HG02588 (cell line): ENCODE data around the gene GUCY2F.

Experiments used
- ATAC-seq: cut with Tn5 transposase; IDR thresholded peaks from one replicate; pipeline ENCODE4 v1.9.1; 2021; ENCODE audit warnings: mild to moderate bottlenecking, moderate library complexity; ENCODE audit not compliant: unreplicated experiment

The GUCY2F gene

DNA sequence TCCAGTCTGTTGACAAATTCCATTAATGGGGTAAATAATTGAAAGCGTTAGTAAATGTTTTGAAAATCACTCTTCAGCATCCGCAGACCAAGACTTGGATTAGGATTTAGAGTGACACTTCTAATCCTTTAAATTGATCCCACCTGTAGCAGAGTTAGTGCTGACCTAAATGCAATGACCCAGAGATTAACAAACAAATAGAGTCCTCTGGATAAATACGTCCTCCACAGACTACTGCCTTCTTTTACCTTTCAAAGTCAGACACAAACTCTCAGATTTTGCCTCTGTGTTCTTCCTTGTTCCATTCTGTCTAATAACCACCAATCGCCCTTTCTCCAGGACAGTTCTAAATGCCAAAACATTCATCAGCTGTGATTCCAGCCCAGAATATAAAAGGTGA, at the start of gene GUCY2F:
Gene GUCY2F (minus strand): TSS at position 101 of the 400 bp plus-strand sequence. CDS start 6,150 bp downstream, outside the sequence.
- ATAC-seq: no peak

DNA sequence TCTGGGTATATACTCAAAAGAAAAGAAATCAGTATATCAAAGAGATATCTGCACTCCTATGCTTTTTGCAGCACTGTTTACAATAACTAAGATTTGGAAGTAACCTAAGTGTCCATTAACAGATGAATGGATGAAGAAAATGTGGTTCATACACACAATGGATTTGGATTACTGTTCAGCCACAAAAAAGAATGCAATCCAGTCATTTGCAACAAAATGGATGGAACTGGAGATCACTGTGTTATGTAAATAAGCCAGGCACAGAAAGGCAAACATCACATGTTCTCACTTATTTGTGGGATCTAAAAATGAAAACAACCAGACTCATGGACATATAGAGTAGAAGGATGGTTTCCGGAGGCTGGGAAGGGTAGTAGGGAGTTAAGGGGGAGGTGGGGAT, 37.1 kb upstream of the GUCY2F start:
- ATAC-seq: no peak

DNA sequence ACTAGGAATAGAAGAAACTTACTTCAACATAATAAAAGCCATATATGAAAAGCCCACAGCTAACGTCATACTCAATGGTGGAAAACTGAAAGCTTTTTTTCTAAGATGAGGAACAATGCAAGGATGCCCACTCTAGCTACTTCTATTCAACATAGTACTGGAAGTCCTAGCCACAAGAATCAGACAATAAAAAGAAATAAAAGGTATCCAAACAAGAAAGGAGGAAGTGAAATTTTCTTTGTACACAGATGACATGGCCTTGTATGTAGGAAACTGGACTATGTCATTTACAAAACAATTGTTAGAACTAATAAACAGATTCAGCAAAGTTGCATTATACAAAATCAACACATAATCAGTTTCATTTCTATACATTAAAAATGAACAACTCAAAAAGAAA, 29.2 kb upstream of the GUCY2F start:
- no peak for ATAC-seq

DNA sequence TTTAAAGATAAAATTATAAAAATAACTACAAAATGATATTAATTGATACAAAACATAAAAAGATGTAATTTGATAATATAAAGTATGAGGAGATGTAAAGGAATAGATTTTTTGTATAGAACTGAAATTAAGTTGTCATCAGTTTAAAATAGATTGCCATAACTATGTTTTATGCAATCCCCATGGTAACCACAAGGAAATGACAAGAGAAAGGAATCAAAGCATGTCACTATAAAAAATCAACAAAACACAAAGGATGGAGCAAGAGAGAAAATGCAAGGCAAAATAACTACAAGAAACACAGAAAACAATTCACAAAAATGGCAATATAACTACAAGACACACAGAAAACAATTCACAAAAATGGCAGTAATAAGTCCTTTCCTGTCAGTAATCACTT, 27.0 kb upstream of the GUCY2F start:
- ATAC-seq: no peak

DNA sequence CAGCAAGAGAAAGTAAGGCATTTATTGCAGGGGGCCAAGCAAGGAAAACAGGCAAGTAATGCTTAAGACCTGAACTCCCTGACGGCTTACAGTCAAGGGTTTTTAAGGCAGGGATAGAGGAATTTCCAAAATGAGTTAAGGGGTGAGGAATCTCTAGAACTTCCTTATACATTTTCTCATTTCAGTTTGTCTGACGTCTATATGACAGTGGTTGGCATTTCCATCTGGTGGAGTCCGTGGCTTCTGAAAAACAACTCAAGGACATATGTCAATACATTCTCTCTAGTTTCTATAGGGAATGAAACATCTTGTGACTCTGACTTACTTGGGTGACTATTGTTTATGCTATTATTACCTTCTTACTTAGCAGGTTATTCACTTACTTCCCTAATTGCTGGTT, 19.3 kb upstream of the GUCY2F start:
- no peak for ATAC-seq

DNA sequence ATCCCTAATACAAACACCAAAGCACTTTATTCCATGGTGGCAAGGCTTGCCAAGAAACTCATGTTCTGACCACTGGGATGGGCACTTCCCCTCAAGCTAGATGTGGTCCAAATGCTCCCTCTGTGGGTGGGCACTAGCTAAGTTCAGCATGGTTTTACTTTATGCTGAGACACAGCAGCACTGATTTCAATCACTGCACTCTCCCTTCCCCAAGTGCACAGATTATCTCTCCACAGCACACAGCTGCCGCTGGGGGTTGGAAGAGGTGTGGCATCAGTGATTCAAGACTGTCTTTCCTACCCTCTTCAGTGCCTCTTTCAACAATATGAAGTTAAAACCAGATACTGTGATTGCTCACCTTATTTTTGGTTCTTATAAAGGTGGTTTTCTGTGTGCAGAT, 16.5 kb upstream of the GUCY2F start:
- ATAC-seq: no peak

DNA sequence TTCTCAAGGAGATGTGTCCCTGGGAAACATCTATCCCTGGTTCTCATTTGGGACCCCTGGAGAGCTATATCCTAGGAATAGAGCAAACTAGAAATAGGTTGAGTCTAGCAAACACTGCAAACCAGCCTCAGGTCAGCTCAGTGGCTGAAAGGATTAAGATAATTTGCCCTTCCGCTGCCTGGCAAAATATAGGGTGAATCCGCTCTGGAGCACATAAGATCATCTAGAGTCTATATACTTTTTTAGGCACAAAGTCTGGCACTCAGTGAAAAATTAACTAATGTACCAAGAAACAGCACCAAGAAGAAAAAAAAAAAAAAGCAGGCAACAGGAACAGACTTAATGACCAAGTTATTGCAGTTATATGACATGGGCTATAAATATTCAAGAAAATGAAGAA, 7.3 kb upstream of the GUCY2F start:
- no peak for ATAC-seq

DNA sequence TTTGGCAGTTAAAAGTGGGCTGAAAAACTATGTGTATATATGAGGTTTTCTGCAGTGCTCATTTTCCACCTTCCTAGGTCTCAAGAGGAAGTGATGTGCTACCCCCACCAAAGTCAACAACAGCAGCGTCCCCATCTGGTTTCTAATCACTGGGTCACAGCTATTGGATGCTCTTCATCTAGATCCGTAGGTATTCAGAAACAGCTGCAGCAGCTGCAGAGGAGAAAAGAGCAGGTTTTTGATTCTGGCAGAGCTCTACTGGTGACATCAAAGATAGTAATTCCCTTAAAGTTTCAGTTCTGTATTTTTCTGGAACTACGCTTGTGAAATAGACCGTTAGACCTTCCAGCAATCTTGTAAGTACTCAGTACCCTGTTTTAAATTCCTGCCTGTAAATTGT, 5.8 kb upstream of the GUCY2F start:
- no peak for ATAC-seq

DNA sequence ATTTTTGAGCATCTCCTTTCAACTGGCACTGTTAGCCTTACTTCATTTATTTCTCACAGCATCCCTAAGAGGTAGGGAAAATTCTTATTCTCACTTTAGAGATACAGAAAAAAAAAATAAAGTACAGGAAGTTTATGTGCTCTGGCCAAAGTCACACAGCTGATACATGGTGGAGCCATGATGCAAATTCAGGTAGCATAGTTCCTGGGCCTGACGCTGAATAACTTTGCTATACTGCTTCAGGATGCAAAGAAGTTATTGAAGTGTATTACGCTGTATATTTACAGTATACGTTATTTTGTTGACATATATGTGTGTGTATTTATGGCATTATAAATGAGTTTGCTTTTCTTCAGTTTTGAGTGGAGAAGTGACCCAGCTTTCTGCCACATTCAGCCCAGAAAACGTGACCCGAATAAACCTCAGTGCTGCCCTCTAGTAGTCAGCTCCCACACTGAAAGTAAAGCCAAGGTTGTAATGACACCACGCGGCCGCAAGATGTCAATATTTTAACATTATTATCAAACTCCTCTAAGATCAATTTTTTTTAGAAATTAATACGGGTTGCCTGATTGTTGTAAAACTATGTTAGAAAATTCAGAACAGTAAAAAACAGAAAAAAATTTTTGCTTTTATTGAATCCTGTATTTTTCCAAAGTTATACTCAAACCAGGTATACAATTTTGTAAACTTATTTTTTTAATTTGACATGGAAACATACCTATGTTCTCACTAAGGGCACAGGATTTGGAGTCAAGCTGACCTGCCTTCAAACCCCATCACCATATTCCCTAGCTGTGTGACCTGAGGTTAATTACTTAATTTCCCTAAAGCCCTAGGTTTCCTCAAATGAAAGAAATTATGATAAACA, 3.8 kb upstream of the GUCY2F start:
- no peak for ATAC-seq

DNA sequence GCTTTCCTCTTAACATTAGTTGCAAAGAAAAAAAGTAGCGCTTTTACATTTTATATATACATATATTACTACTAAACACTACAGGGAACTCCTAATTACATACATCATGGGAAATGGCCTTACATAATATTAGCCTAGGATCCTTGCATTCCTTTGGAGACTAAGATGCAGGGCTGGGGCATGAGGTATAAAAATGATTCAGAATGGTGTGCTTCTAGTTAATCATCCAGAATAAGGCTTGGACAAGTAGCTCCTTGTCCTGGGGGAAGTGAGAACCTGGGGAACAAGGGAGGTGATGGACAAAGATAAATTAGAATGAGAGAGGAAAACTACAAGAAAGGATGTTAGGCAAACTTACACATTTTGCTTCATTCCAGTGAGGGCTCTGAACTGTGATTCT, 3.0 kb upstream of the GUCY2F start:
- ATAC-seq: no peak

DNA sequence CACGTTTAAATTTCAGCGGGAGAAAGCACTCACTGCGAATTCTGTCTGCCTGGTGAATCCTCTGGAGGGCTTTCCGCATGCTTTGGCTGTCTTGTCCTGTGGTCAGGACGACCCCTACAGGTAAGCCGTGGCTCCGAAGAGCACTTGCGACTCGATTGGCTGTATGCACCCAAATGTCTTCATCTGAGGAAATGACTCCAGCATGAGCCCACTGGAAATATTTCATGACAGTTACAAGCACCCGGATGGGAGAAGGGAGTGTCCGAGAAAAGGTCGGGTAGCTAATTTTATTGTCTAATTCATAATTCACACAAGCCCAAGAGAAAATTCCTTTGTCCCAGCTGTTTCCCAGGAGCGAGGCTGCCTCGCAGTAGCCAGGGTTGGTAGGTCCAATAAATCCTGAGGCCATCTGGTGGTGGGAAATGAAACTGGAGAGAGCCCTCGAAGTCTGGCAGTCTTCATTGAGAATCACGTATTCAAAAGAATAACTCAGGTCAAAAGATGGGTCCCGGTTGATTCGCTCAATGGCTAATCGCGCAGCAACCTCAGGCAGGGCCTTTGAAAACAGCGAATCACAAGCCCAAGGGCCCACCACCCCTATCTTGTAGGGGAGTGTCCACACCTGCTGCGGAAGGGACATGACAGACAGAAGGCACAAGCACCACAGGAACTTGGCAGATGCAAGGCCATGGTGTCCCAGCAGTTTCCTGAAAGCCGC, 6.6 kb downstream of the GUCY2F start:
- no peak for ATAC-seq

DNA sequence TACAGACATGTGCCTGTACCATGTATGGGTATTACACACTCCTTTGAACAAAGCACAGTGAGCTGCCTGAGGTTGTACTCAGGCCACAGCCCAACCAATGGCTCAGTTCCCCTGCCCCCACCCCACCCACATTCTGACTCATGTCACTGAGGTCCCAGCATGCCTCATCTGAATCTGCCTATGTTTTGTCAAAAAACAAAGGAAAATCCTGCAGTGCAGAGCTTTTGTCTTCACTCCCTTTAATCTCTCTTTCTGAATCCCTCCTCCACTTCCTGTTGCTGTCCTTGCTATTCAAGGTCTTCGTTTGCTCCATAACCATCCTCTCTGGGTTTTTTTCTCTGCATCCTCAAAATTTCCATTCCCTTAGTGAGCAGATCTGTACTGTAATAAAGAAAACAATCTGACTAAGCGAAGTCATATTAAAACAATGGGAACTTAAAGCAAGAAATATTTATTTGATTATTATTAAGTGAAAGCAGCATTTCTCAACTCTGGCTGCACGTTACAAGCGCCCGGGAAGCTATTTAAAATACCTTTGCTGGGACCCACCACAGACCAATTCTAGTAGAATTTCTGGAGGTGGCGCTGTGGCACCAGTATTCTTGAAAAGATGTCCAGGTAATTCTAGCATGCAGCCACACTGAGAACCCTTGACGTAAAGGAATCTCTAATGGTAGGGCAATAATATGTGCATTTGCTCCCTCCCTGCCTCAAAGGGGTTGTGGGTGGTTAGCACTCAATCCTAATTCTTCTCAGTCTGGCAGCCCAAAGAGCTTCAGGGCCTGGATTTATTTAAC, 8.7 kb downstream of the GUCY2F start:
- ATAC-seq: no peak

DNA sequence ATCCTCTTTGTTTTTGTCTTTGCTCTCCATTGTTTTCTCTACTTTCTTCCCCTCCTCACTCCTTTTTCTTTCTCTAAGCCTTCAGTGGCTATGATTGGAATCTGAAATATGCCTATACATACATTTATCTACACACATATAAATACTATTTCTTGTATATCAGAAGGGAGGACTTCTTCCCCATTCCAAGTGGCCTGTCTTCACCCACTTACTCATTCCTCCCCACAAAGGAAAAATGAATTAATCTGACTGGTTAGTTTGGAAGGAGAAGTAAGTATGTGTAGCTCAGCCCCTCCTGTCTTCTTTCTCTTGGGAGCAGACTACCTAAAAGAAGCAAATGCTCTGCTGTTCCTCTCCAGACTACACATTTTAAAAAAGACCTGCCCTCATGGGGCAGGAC, 17.7 kb downstream of the GUCY2F start:
- ATAC-seq: no peak

DNA sequence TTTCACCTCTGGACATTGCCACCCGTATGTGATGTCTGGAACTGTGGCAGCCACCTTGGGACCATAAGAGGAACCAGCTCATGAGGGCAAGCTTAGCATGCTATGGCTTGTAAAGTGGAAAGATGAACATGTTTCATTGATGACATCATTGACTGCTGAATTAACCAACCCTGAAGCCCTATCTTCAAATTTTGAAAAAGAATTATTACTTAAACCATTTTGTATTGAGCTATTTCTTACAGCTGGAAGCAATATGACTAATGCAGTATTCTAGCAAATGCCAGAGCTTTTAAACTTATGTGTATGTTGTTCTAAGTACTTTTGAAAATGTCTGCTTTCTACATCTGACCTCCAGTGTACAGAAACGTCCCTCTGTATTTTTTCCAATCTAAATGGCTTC, 18.1 kb downstream of the GUCY2F start:
- no peak for ATAC-seq

DNA sequence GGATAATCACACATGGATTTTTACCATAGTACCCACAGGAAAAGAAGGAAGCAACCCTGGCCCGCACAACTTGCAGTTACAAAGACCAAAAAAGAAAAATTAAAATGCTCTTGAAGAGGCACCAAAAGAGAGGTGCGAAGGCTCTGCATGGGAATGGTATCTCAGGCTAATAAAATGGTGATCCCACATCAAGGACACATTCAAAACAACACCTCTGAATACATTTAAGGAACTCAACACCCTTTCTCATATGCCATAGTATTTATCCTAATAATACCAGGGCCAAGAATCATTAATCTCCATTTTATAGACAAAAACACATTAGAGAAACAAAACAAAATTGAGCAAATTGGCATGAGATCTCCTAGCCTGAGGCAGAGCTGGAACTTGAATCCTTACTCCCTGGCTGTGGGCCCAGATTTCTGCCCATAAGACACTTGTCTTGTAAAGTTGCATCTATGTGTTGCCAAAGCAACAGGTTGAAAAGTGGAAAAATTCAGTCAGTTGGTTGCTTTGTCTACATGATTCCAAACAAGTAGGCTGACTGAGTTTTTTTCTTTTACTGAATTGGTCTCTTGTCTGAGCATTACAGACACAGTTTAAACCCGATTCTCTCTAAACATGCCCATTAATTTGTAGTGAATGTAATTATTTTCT, 33.5 kb downstream of the GUCY2F start:
- ATAC-seq: no peak

DNA sequence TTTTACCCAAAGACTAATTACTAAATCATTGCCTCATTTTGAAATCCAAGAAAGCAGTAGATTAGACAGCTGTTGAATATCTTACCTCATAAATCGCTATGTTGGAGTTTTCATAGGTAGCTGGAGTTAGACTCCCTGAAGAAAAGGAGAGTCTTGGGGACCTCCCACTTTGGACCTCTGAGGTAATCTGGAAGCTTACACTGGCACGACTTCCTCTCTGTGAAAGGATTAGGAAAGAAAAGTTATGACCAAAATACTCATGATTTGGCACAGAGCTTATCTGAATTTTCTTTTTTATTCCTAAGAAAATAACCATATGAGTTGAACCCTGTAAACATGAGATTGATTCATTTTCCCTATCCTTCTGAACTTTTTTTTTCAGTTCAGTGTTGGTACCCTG, 40.6 kb downstream of the GUCY2F start:
- ATAC-seq: no peak

DNA sequence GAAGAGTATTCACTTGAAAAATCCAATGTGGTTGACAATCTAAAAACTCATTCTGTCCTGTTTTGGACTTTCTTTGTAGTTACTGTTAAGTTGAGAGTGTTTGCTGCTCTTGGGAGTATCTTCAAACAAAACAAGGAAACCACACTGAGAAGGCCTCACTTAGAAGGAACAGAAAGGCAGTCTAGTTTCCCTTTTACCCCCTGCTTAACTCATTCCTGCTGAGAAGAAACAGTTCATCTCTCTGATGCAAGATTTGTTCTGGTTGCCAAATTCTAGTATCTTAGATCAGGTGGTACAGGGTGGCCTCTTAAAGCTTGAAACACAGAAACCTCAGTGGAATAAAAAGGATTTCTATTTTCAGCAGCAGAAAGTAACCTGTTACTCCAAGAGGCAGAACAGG, 41.4 kb downstream of the GUCY2F start:
- peak; percentile 77 for ATAC-seq

DNA sequence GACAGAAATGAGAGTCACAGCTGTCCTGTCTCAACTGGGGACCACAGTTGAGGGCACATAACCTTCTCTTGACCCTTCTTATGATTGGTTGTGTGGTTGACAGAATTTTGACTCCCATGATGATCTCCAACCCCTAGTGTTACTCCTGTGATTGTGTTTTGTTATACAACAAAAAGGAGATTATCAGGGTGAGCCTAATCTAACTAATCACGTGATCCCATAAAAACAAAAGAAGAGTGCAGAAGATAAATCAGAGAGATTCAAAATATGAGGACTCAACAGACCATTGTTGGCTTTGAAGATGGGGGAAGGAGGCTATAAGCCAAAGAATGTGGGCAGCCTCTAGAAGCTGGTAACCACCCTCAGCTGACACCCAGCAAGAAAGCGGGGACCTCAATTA, 72.7 kb downstream of the GUCY2F start:
- ATAC-seq: no peak

DNA sequence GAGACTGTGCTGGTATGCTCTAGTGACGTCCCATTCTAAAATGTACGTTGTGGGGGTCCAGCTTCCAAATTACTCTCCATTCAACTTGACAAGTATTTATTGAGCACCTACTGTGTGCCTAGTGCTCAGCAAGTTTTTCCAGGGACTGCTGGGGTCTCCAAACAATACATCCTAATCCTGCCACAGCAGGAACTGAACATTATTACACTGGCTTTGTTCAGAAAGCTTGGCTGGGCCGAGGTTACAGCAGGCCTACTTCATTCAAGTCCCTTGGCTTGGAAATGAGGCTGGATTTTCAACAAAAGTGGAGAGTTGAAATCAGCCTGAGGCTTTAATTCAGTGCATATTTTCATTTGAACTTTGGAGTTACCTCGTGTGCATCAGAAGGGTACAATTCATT, 78.0 kb downstream of the GUCY2F start:
- no peak for ATAC-seq

DNA sequence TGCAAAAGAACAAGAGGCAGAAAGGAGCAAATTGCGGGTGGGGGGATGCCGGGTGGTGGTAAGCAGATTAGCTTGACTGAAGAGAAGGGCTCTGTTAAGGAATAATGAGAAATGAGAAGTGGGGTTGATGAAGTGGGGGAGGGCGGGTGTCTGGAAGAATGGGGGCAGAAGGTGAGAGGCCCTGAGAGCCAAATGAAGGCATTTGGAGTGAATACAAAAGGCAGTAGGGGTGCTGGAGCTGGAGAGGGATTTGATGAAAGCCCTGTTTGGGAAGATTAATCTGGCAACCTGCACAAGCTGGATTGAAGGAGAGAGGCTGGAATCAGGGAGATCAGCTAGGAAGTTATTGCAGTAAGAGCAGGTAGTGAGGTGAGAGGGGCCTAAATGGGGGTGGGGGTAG, 82.1 kb downstream of the GUCY2F start:
- no peak for ATAC-seq

DNA sequence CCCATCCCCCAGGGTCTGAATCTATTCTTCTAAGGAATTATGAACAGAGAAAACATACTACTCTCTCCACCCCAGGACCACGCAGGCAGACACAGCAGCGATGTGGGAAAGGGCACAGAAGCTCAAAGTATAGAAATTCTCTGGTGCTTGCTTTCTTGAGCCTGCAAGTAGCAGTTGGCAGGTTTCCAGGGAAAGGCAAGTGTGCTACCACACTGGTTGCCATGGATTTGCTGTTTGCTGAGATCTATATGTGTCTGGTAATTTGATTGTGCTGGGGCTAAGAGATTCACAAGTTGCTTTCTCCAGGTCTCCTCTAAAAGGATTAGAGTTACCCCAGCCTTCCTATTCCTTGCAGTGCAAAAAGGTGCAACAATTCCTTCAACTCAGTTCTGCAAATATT, 83.1 kb downstream of the GUCY2F start:
- no peak for ATAC-seq
